Gastrocnemius medialis (tissue), 4 donors: Measurements from ENCODE around the gene B3GNT3.

Experiments
- POLR2A ChIP-seq, 2 donors: fragments of 450-650 bp; IDR thresholded peaks; one replicate each; pipeline ENCODE4 v1.6.1; 2017; ENCODE audit warnings: antibody characterized with exemption in 2 of 2, mild to moderate bottlenecking in 2 of 2, moderate library complexity in 2 of 2
- TF ChIP-seq, protein P1 (sequence below), 5 experiments: fragments of 450-650 bp in 3 of 5; fragments of 200-600 bp in 2 of 5; sonication (generic) in 2 of 5; IDR thresholded peaks in 4 of 5; conservative IDR thresholded peaks in 1 of 5; 1 replicate in 4 of 5; 2 replicates in 1 of 5; pipeline ENCODE4 v1.5.1; 2016 to 2019; ENCODE audit warnings: antibody characterized with exemption in 5 of 5, mild to moderate bottlenecking in 3 of 5, moderate library complexity in 3 of 5

DNA sequence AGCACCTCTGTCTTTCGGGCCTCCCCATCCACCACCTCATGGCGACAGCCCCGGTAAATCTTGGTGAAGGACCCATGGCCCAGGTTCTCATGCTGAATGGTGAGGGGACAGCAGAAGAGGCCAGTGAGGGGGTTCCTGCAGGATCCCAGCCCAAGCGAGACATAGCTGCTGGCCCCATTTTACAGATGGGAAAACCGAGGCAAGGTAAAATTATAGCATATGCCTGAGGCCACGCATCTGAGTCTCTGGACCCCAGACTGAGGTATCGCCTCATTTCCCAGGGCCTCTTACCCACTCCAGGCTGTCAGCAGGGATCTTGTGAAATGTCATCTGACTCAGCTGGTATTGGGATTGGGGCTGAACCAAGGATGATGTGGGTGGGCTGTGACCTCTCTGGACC is 43.0 kb downstream of the B3GNT3 start:
- TF ChIP-seq, protein P1, sequence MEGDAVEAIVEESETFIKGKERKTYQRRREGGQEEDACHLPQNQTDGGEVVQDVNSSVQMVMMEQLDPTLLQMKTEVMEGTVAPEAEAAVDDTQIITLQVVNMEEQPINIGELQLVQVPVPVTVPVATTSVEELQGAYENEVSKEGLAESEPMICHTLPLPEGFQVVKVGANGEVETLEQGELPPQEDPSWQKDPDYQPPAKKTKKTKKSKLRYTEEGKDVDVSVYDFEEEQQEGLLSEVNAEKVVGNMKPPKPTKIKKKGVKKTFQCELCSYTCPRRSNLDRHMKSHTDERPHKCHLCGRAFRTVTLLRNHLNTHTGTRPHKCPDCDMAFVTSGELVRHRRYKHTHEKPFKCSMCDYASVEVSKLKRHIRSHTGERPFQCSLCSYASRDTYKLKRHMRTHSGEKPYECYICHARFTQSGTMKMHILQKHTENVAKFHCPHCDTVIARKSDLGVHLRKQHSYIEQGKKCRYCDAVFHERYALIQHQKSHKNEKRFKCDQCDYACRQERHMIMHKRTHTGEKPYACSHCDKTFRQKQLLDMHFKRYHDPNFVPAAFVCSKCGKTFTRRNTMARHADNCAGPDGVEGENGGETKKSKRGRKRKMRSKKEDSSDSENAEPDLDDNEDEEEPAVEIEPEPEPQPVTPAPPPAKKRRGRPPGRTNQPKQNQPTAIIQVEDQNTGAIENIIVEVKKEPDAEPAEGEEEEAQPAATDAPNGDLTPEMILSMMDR (IDR thresholded peaks at IDR 0.05 in 4 of 5, conservative IDR thresholded peaks at IDR 0.05 in 1 of 5), result no peak
- no peak for TF ChIP-seq POLR2A (IDR thresholded peaks at IDR 0.05)
